GM10847 (cell line): Measurements from ENCODE around the gene MVB12B.

Experiments used
- POLR2A ChIP-seq: IDR thresholded peaks from 2 replicates; pipeline ENCODE4 v1.6.1; 2011; ENCODE audit not compliant: insufficient read length; ENCODE audit errors: extremely low read depth

MVB12B gene

DNA sequence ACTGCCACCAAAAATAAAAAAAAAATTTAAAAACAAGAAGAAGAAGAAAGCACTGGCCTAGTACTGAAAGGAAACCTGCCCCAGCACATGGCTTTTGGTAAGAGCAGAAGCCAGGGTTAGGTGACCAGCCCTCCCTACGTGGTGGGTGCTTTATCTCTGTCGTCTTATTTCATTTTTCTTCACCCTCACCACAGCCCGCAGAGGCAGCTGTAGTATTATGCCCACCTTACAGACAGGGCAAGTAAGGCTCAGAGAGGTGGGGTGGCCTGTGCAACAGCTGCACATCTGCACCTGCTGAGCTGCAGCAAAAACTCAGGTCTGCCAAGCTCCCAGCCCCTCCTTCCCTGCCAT is 146.3 kb downstream of the MVB12B start:
- no peak for TF ChIP-seq POLR2A

DNA sequence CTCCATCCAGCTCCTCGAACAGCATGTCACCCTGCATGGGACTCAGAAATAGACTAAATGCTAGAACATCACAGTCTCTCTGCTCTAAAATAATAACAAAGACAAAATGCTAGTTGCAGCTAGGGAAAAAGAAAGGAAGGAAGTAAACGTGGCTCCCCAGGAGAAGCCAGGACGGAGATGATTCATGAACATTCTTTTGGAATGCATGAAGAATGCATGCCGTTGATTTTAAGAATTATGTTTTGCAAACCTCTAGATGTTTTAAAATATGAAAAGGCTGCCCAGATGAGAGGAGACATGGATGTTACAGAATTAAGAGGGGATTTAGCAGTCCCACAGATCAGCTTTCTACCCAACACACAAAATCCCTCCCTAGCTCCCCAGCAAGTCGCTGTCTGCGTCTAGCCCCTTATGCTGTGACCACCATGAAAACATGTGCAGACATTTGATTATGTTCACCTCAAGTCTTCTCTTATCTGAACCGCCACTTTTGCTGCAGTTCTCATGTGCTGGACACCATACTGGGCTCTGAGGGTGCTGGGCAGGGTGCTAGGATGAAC is 147.7 kb downstream of the MVB12B start:
- TF ChIP-seq POLR2A = no peak

DNA sequence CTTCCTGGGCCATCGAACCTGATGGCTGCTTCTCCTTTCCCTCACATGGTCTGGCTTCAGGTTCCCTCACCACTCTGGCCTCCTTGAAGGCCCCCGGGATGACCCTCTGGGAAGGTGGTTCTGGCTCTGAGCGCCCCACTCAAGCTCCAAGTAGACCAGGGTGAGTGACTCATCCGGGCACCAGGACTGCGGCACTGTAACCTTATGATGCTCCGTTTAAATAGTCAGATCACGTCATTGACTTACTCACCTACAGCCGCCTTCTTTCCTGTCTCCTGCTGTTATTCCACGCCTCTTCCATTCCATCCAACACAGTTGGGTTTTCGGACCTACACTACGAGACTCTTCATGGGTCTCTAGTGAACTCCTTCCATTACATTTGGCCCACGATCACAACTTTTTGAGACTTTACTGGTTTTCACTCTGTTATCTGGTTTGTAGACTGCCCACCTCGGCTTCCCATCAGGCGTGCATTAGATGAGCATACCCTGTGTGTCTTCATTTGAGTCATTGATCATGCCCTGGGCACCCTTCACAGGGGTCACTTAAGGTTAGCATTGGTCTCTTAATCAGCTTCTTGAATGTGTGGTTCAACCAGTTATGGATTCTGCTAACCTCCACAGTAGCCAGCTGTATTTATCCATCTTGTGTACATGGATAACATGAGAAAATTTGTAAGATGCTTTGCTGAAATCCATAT is 148.3 kb downstream of the MVB12B start:
- TF ChIP-seq POLR2A = no peak

DNA sequence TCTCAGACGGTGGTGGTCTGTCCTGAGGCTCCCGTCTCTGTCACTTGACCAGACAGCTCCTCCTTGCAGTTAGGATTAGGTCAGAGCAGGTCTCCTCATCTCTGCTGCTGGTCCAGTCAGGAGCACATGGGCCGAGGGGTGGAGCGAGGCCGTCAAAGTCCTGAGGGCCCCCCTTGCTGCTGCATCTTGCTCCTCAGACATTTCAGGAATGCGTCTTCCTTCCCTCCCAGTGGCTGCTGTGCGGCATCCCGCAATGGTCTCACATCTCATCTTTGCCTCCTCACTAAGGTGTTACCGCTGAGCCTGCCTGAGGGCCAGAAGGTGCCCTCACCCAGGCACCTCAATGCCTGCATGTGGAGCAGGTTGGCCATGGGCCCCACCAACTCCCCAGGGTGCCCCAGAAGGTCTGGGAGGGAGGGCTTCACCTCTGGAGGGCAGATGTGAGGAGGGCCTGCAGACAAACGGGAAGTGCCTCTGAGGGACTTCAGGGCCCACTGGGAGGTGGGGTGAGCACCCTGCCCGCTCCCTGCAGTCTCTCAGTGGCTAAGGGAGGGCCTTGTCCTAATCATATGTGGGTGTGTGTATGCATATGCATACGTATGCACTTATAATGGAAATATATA is 149.4 kb downstream of the MVB12B start:
- no peak for TF ChIP-seq POLR2A

DNA sequence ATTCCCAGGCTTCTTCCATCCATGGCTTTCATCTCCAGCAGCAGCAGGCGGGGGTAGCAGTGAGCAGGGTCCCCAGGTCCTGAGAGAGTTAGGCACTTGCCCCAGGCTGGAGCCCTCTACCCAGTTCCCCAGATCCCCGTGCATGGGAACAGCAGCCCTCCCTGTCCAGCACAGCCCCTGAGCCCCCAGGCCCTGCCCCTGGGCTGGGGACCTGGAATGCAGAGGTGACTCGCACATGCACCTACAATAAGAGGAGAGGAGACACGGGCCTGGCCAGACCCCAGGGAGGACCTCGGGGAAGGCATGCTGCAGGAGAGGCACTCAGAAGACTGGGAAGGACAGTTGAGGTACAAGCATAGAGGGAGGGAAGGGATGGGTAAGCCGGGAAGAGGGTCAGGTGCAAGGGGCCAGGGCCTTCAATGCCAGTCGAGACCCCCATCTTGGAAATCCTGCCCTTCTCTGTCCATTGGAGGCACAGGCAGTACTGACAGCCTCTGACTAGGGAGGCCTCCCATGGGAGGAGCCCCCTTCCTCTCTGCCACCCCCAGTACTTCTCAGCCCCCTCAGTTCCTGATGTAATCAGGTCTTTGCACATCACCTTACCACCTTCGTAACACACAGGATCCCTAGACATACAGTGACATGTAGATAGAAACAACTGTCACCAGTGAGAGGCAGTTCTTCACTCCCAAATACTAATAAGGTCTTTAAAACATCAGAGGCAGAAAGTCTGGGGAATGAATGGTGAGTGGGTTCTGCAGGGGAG is 151.8 kb downstream of the MVB12B start:
- no peak for TF ChIP-seq POLR2A

DNA sequence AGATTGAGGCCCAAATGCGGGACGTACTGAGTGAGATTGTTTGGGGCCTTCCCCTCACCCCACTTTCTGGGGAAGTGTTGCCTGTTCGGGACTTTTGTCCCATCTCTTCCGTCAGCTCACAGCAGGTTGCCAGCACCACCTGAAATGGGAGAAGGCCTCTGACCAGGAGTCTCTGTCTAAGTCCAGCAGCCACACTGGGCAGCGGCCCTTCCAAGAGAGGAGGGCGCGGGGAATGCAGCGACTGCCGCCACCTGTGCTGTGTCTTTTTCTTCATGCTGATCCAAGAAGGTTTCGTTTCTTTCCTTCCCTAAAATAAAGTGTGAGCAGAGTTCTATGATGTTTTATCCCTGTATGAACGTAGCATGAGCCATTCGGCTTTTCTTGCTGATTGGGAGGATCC is 152.9 kb downstream of the MVB12B start:
- TF ChIP-seq POLR2A = no peak

DNA sequence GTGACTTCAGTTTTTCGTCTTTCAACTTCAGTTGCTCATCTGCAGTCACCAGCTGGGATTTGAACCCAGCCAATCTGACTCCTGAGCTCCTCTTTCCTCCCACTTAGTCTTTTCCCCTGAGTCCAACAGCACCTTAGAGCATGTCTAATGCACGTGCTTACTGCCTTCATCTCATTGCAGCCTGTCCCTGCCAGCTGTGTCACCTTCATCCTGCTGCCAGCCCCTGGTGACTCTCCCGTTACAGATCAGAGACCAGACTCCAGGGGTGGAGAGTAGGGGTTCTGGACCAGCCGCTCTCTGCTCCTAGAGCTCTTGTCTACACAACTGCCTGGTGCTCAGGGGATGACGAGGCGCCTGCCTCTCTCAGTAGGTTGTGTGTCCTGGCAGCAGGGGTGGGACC is 154.2 kb downstream of the MVB12B start:
- TF ChIP-seq POLR2A = no peak

DNA sequence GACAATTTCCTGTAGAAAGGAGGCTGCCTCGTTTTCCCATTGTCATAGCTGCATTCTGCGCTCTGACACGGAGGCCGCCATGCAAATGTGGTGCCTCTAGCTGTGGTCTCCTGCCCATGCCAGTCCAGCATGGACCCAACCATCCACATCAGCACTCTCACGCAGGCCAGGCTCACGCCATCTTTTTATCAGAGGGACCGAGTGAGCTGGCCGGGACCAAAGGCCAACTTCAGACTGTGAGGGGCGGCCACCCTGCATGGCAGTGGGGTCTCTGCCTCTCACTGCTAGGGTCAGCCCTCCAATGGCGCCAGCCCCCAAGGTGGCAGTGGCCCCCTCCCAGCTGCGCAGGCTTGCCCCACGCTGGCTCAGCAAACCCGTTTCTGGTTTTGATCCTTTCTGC is 155.2 kb downstream of the MVB12B start:
- no peak for TF ChIP-seq POLR2A

DNA sequence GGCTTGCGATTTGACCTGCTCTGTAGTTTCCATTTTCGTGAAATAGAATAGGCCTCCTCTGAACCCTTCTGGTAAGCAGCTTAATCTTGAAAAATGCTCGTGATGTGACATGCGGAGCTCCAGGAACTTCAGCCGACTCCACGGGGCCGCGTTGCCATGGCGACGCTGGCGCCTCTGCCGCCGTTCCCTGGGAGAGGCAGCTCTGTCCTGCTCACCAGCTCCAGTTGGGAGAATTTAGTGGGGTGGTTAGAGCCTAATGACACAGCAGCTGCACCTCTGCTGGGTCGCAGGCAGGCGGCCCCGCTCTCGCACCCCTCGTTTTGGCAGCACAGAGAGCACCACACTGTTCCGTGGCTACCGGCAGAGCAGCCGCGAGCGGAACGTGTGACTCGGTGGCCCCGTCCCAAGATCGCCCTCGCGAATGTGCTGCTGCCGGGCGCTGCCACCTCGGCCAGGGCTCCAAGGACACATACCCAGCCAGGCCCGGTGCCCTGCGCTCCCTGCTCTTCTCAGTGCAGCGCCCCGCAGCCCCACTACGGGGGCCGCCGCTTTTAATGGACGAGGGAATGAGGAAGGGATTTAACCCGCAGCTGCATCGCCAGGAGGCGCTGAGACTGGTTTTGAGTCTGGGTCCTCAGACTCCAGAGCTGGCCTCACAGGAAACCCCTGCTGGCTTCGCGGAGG is 155.9 kb downstream of the MVB12B start:
- no peak for TF ChIP-seq POLR2A

DNA sequence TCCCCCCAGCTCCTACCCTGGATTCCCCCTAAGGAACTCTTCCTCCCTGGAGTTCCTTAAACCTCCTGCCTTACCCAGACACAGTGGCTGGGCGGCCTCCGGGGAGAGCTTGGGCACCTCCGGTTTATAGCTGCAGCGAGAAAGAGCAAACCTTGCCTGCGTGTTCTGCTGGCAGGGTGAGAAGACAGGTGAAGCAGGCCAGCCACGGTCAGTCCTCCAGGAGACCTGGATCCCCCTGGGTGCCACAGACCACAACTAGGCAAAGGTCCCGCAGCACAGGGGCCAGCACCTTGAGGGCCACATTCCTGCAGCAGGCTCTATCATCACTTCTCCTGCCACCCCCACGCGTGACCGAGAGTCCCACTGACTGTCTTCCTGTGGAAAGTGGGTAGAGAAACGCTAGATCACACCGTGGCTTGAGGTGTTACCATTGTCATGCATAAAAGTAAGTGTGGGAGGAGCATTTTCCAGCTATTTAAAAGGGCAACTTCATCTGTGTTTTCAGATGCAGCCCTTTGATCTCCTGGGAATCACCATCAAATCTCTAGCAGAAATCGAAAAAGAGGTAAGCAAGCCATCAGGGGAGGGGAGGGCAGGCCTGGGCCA is 156.9 kb downstream of the MVB12B start:
- no peak for TF ChIP-seq POLR2A

DNA sequence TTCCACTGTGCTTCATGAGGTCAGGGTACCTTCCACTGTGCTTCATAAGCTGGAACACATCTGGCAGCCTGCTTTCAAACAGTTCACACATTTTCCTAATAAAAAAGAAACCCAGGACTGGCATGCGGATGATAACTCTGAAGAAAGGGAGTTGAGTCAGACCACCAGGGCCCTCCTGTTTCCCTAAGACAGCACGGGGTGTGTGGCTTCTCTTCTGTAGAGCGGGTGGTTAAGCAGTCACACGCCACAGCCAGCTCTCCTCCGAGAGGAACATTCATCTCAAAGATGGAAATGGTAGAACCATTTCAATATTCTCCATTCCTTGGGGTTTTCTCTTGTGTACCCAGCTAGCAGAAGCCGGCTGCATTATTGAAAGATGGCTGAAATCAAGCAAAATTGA is 159.0 kb downstream of the MVB12B start:
- TF ChIP-seq POLR2A = no peak

DNA sequence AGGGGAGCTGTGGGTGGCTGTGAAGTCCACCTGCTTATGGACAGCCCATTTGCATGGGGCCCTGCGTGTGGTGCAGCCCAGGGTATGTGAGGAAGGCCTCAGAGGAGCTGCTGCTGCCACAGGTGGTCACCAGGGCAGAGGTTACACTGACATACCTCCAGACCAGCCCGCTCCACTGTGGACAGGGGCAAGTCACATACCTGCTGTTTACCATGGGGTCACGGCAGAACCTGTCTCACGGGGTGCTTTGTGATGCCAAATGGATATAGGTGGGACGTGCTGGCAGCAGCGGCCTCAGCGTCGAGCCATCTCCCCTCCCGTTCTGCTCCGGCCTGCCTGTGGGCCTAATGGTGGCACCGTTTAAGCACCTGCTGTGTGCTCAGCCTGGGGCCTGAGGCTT is 159.6 kb downstream of the MVB12B start:
- TF ChIP-seq POLR2A = no peak

DNA sequence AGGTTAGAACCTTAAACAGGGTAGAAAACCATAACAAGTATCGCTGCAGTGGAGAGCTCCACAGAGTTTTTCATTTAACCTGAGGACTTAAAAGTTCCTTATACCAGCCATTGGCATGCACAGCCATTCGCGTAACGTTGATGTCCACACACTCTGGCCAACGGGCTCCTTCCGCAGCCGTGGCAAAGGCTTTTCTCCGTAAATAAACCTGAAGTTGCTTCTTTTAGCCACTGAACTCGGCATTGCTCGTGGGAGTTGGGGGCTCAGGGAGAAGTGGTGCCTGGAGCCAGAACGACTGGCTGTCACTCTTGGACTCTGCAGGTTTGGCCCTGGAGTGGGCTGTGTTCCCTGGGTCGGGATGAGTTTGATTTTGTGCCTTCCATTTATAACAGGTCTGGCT is 161.2 kb downstream of the MVB12B start:
- TF ChIP-seq POLR2A = no peak

DNA sequence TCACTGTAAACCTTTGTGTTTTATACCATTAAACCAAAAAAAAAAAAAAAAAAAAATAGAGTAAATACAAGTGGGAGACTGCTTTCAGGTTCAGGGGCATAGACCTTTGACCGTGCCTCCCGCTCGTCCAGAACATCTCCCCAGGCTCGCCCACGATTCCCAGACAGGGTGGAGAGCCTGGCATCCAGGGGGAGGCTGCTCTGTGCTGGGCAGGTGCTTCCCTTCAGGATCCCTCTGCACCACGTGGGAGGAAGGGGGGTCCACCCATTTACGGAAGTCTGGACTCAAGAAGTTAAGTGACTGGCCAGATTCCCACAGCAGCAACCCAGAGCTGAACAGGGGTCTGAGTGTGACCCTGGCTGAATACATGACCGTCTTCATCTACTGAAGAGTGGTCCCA is 161.7 kb downstream of the MVB12B start:
- TF ChIP-seq POLR2A = no peak

DNA sequence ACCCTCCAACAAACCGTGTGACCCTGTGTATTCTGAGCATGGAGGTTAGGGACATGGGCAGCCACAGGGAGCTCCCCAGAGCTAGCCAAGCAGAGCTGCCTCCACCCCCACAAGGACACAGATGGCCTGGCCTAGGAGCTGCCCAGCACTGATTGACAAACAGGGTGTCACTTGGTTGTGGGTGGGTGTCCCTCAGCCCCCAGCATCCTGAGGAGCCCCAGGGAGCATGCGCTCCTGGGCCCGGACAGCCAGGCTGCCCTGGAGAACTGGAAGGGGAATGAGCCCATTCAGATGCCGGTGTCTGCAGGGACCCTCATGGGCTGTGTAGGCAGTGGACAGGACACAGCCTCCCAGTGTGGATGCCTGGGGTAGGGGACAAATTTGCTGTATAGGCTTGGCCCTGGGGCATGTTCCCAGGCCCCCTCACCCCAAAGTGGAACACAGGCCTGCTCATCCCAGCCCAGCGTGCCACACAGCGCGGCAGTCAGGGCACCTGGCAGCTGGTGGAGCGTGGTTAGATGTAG is 162.3 kb downstream of the MVB12B start:
- TF ChIP-seq POLR2A = no peak
